Left lobe of liver (tissue), 2 donors: ENCODE data around the gene ZMYM5. TPM values are rescaled to one million over a fixed set of nuclear protein-coding genes. Genes with fewer than 3 reads are reported as not detected.
"Not testable (repeated sequence)": the region's sequence is repeated elsewhere in the genome, so short reads cannot be mapped to it uniquely, and the experiment has no call there.

Experiments
- ATAC-seq: fragments of 200-7000 bp; cut with Tn5 transposase; one replicate; pipeline ENCODE4 v1.9.1; 2020; ENCODE audit warnings: mild to moderate bottlenecking, moderate library complexity
- DNase-seq: peaks from one replicate; pipeline ENCODE4 v3.0.0-alpha.2; 2020; ENCODE audit warnings: low spot score
- total RNA-seq: library from RNA; stranded (reverse); gene quantifications from one replicate; pipeline ENCODE4 v1.2.1, GENCODE V29; 2021
- donor health status: DM: no; HTN: no; CAD: no; lungs with moderate emphysema.
- donor health status: DM: no; HTN: yes; CAD: no.

ZMYM5 gene
- total RNA-seq, result 4.0 TPM

- ATAC-seq, result peak; percentile 88
- peak; percentile 99 for DNase-seq
Observed at GRCh38 chr13:19863323-19864023, at the start of gene ZMYM5. TSS of gene ZMYM5 (minus strand) at chr13:19863649. CDS start at chr13:19852180, 11,469 bp downstream.

DNA sequence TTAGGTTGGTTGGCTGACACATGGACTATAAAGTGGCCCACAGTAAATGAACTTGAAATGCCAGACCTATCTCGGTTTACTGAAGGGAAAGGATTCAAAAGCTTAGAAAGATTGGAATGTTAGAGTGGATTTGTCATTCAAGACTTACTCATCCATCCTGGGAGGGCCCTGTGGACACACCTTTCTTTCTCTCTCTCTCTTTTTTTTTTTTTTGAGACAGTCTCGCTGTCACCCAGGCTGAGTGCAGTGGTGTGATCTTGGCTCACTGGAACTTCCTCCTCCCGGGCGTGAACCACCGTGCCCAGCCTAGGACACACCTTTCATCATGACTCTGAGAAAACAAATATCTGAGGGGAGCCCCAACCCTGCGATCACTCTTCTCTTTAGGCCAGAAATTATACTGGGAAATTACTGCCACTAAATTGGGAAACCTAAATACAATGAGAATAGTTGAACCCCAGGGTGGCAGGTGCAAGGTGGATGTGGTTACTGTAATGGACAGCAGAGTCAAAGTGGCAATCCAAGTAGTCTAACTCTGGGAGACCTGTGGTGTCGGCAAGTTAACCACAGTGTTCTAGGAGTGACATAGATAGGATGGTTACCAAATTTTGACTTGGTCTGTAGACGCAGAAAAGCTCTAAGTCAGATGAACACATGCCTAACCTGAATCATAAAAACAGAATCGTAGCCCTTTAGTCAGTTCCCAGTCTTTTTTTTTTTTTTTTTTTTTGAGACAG lies 47.1 kb upstream of the ZMYM5 start:
- DNase-seq, result peak; percentile 6
- no peak for ATAC-seq

GRCh38 chr13:19908350-19908986 lies 45.0 kb upstream of the ZMYM5 start:
- DNase-seq (no peak), ATAC-seq (no peak)

DNA sequence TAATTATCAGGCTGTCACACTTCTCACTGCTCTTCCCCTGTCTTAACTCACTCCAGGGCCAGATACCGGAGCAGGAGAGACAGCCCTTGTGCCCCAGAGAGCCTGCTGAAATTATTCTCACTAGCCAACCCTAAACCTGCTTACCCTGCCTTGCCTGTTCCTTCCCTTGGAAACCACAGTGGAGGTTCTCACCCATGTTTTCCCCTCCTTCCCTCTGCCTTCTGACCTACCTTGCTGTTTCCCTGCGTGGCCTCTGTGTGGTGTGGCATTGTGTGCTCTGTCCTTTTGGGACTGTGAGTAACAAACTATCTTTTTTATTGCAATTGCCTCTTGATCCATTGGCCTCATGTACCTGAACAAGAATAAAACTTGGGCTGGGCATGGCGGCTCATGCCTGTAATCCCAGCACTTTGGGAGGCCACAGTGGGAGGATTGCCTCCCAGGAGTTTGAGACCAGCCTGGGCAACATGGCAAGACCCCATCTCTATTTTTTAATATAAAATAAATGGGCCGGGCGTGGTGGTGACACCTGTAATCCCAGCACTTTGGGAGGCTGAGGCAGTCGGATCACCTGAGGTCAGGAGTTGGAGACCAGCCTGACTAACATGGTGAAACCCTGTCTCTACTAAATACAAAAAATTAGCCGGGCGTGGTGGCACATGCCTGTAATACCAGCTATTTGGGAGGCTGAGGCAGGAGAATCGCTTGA lies 42.2 kb upstream of the ZMYM5 start:
- peak; percentile 19 for DNase-seq
- ATAC-seq, result not testable (repeated sequence)

DNA sequence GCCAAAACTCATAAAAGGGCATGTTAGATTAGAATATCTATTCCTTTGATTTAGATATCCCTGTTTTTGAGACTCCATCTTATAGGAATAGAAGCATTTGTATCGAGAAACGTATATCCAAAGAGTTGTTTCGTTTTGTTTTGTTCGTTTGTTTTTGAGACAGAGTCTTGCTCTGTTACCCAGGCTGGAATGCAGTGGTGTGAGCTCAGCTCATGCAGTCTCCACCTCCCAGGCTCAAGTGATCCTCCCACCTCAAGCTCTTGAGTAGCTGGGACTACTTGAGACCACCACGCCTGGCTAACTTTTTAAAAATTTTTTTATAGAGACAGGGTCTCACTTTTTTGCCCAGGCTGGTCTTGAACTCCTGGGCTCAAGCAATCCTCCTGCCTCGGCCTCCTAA lies 26.6 kb upstream of the ZMYM5 start:
- peak; percentile 4 for DNase-seq
- no peak for ATAC-seq

DNA sequence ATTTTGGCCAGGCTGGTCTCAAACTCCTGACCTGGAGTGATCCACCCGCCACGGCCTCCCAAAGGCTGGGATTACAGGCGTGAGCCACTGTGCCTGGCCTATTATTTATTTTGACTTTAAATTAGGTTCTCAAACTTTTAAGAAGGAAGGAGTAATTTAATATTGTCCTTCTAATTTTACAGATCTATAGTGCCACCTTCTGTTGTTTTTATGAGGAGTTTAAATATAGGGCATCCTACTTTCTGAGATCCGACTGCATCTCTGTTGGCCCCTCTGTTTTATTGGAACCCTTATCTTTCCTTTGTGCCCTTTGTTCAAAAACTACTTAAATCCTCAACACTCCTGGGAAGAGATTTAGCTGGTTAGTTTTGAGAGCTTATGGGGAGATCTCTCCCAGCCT lies 25.4 kb upstream of the ZMYM5 start:
- peak; percentile 48 for ATAC-seq
- no peak for DNase-seq

DNA sequence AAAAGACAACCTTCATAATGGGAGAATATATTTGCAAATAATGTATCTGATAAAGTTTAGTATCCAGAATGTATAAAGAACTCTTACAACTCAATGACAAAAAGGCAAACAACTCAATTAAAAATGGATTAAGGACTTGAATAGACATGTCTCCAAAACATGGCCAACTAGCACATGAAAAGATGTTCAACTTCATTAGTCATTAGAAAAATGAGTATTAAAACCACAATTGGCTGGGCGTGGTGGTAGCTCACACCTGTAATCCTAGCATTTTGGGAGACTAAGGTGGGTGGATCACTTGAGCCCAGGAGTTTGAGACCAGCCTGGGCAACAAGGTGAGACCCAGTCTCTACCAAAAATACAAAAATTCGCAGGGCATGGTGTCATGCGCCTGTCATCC lies 18.8 kb upstream of the ZMYM5 start:
- DNase-seq (no peak), ATAC-seq (no peak)

DNA sequence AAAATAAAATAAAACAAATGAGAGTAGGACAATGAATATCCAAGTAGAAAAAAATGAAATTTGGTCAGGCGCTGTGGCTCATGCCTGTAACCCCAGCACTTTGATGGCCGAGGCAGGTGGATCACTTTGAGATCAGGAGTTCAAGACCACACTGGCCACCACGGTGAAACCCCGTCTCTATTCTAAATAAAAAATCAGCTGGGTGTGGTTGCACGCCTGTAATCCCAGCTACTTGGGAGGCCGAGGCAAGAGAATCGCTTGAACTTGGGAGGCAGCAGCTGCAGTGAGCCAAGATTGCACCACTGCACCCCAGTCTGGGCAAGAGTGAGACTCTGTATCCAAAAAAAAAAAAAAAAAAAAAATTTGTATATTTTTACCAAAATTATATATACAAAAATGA lies 18.2 kb upstream of the ZMYM5 start:
- DNase-seq (no peak), ATAC-seq (no peak)

- ATAC-seq (peak; percentile 29), DNase-seq (no peak)
Observed at GRCh38 chr13:19864746-19865309, 1.4 kb upstream of the ZMYM5 start.

DNA sequence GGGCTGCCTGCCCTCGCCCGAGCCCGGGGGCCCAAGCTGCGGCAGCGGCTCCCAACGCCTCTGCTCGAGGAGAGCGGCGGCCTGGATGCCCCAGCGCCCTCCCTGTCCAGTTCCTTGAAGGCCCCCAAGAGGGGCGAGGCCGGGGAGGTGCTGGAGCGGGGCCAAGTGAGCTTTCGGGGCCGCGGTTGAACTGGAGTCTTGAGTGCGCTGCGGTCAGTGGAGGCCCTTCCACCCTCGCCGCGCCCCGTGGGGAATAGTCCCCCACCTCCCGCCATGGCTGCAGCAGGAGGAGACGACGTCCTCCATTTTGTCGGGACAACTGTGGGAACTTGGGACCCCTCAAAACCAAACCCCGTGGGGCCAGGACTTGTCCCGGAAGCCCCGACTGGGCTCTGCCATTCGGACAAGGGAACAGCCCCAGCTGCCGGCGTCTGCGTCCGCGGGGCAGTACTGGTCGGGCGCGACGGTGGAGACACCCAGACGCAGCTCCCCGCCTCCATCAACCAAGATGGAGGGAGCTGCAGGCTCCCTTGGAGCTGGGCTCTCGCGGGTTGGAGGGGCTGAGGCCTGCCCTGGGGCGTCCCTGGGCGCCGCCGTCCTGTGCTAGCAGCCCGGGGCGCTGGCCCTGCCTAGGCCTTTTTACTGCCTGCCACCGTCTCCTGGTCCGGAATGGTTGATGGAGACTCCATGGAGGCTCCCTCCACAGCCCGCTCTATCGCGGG lies 736 bp upstream of the ZMYM5 start:
- ATAC-seq, result peak; percentile 46
- DNase-seq, result peak; percentile 81

GRCh38 chr13:19862481-19863313 lies 752 bp downstream of the ZMYM5 start:
- DNase-seq, result peak; percentile 56
- ATAC-seq, result peak; percentile 8

GRCh38 chr13:19861762-19862161 lies 1.7 kb downstream of the ZMYM5 start:
- no peak for ATAC-seq
- no peak for DNase-seq

GRCh38 chr13:19860884-19861655 lies 2.4 kb downstream of the ZMYM5 start:
- ATAC-seq, result no peak
- no peak for DNase-seq

DNA sequence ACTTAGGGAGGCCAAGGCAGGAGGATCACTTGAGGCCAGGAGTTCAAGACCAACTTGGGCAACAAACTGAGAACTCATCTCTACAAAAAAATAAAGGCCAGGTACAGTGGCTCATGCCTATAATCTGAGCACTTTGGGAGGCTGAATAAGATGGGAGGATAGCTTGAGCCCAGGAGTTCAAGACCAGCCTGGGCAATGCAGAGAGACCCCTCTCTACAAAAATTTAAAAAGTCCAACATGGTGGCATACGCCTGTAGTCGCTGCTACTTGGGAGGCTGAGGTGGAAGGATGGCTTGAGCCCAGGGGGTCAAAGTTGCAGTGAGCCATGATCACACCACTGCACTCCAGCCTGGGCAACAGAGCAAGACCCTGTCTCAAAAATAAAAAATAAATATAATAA lies 5.8 kb downstream of the ZMYM5 start:
- not testable (repeated sequence) for DNase-seq, ATAC-seq

DNA sequence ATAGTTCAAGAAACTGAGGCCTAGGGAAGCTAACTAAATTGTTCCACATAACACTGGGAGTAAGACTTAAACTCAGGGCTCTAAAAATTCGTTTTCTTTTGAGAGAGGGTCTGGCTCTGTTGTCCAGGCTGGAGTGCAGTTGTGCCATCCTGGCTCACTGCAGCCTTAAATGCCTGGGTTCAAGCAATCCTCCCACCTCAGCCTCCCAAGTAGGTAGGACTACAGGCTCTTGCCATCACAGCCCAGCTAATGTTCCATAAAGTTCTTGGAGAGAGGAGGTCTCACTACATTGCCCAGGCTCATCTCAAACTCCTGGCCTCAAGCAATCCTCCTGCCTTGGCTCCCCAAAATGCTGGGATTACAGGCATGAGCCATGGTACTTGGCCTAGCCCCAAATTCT lies 10.7 kb downstream of the ZMYM5 start:
- DNase-seq (no peak), ATAC-seq (no peak)

GRCh38 chr13:19845758-19846157 lies 17.7 kb downstream of the ZMYM5 start:
- ATAC-seq, result peak; percentile 22
- no peak for DNase-seq

DNA sequence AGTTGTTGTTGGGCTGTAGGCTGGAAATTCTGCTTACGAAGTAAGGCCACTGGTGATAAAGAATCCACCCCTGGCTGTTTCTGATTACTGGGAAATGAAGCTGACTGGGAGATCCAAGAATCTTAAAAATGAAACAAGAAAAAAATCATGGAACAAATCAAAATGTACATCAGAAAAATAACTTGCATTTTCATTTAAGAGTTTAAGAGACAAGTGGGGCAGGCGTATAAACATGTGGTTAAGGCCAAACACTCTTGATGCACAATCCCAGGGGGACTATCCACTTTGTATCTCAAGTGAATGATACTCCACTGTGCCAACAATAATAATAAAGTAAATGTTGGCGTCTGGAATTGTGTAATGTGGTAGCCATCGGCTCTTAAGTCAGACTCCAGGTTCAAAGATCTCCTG lies 24.6 kb downstream of the ZMYM5 start:
- DNase-seq (no peak), ATAC-seq (no peak)

- no peak for DNase-seq
- ATAC-seq, result no peak
Observed at GRCh38 chr13:19836472-19836871, 27.0 kb downstream of the ZMYM5 start.

DNA sequence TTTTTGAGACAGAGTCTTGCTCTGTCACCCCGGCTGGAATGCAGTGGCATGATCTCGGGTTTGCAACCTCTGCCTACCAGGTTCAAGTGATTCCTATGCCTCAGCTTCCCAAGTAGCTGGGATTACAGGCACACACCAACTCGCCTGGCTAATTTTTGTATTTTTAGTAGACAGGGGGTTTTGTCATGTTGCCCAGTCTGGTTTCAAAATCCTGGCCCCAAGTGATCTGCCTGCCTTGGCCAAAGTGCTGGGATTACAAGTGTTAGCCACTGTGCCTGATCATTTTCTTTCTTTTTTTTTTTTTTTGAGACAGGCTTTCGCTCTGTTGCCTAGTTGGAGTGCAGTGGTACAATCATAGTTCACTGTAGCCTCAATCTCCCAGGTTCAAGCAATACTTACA lies 28.7 kb downstream of the ZMYM5 start:
- DNase-seq (no peak), ATAC-seq (peak; percentile 58)
